HL-60 (cell line): ENCODE results near the gene MX2.

ENCODE experiments used
- POLR2AphosphoS5 ChIP-seq: IDR thresholded peaks from 2 replicates; pipeline ENCODE4 v1.6.1; 2012; ENCODE audit warnings: low read depth
- SPI1 ChIP-seq: IDR thresholded peaks from 2 replicates; pipeline ENCODE4 v1.6.1; 2012; ENCODE audit warnings: low read depth, mild to moderate bottlenecking, borderline replicate concordance
- TF ChIP-seq, protein P1 (sequence below): IDR thresholded peaks from one replicate; pipeline ENCODE4 v1.5.1; 2011; ENCODE audit warnings: low read length, control low read depth, inconsistent platforms; ENCODE audit not compliant: insufficient read depth

DNA sequence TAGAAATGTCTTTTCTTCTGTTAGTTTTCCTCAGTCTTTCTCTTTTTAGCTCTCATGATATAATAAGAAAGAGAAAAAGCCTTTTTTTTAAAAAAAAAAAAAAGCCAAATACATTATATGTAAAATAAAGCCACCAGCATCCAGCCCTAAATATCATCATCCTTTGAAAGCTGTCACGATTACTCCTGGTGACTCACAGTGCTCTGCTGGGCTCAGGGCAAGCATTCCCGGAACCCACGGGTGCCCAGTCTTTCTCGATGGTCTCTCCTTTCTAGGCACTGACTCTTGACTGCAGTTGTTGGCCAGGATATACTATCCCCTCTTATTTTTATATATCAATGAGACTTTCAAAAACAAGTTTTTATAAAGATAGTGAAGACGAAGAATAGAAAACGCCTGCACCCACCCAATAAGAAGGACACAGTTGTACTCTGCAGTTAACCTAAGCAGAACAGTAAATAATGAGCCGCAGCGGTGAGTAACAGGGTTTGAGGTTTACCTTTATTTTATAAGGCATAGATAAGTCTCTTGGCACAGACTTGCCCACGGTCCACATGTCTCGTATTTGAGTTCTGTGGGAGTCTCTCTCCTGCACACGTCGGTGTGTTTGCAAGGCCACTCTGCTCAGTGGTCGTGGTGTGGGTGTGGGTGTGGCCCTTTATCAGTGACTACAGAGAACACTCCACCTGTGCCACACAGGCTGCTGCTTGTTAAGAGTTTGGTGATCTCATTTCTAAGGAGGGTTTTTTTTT lies 15.7 kb upstream of the MX2 start:
- TF ChIP-seq, protein P1, sequence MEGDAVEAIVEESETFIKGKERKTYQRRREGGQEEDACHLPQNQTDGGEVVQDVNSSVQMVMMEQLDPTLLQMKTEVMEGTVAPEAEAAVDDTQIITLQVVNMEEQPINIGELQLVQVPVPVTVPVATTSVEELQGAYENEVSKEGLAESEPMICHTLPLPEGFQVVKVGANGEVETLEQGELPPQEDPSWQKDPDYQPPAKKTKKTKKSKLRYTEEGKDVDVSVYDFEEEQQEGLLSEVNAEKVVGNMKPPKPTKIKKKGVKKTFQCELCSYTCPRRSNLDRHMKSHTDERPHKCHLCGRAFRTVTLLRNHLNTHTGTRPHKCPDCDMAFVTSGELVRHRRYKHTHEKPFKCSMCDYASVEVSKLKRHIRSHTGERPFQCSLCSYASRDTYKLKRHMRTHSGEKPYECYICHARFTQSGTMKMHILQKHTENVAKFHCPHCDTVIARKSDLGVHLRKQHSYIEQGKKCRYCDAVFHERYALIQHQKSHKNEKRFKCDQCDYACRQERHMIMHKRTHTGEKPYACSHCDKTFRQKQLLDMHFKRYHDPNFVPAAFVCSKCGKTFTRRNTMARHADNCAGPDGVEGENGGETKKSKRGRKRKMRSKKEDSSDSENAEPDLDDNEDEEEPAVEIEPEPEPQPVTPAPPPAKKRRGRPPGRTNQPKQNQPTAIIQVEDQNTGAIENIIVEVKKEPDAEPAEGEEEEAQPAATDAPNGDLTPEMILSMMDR: no peak
- TF ChIP-seq SPI1 (no peak), POLR2AphosphoS5 (no peak)
